GM12878 (cell line): ENCODE measurements around the gene RFFL. TPM values are rescaled to one million over a fixed set of nuclear protein-coding genes. Genes with fewer than 3 reads are reported as not detected.

Experiments used
- BACH1 ChIP-seq: fragments of 450-650 bp; IDR thresholded peaks from 2 replicates; pipeline ENCODE4 v1.6.1; 2017; ENCODE audit warnings: mild to moderate bottlenecking, borderline replicate concordance
- E2F8 ChIP-seq: fragments of 450-650 bp; IDR thresholded peaks from 2 replicates; pipeline ENCODE4 v1.6.1; 2018; ENCODE audit warnings: mild to moderate bottlenecking, low read depth, moderate library complexity; ENCODE audit not compliant: partially characterized antibody
- EGR1 ChIP-seq, 2 experiments: IDR thresholded peaks; 1 replicate in 1 of 2; 2 replicates in 1 of 2; pipeline ENCODE4 v1.6.1; 2011 to 2012; ENCODE audit warnings: low read depth in 2 of 2, low read length in 2 of 2, borderline replicate concordance in 1 of 2, mild to moderate bottlenecking in 1 of 2, moderate library complexity in 1 of 2
- GABPA ChIP-seq: IDR thresholded peaks from 2 replicates; pipeline ENCODE4 v1.6.1; 2014; ENCODE audit warnings: antibody characterized with exemption, low read depth, mild to moderate bottlenecking, inconsistent platforms
- HCFC1 ChIP-seq: fragments of 150-350 bp; IDR thresholded peaks from 2 replicates; pipeline ENCODE4 v1.6.1; 2014; ENCODE audit warnings: low read length
- KLF5 ChIP-seq: fragments of 450-650 bp; IDR thresholded peaks from 2 replicates; pipeline ENCODE4 v1.6.1; 2014; ENCODE audit warnings: mild to moderate bottlenecking; ENCODE audit not compliant: partially characterized antibody
- MTA3 ChIP-seq: IDR thresholded peaks from 2 replicates; pipeline ENCODE4 v1.6.1; 2012; ENCODE audit warnings: low read length, inconsistent platforms, borderline replicate concordance
- NR2F1 ChIP-seq: fragments of 450-650 bp; conservative IDR thresholded peaks from 2 replicates; pipeline ENCODE4 v1.6.1; 2017; ENCODE audit warnings: mild to moderate bottlenecking
- PBX3 ChIP-seq: IDR thresholded peaks from 2 replicates; pipeline ENCODE4 v1.6.1; 2011; ENCODE audit warnings: mild to moderate bottlenecking, low read depth, low read length, moderate library complexity; ENCODE audit not compliant: insufficient replicate concordance
- PML ChIP-seq: IDR thresholded peaks from 2 replicates; pipeline ENCODE4 v1.6.1; 2012; ENCODE audit warnings: low read length, inconsistent platforms
- POU2F2 ChIP-seq: IDR thresholded peaks from 3 replicates; pipeline ENCODE4 v1.6.1; 2011; ENCODE audit warnings: low read depth, mild to moderate bottlenecking, low read length, borderline replicate concordance
- RAD21 ChIP-seq: IDR thresholded peaks from 2 replicates; pipeline ENCODE4 v1.6.1; 2011; ENCODE audit warnings: mild to moderate bottlenecking, low read depth, low read length, moderate library complexity; ENCODE audit not compliant: insufficient read depth
- RB1 ChIP-seq: fragments of 450-650 bp; formaldehyde crosslinking; IDR thresholded peaks from 2 replicates; pipeline ENCODE4 v1.6.1; 2017; ENCODE audit warnings: mild to moderate bottlenecking, borderline replicate concordance
- YY1 ChIP-seq: IDR thresholded peaks from 2 replicates; pipeline ENCODE4 v1.6.1; 2011; ENCODE audit warnings: low read depth, mild to moderate bottlenecking, low read length
- ZBTB11 ChIP-seq: fragments of 450-650 bp; formaldehyde crosslinking; IDR thresholded peaks from 2 replicates; pipeline ENCODE4 v1.5.0; 2022; ENCODE audit warnings: mild to moderate bottlenecking, missing genetic modification characterization
- polyA plus RNA-seq, 11 experiments: library from polyadenylated mRNA; depleted of rRNA in 4 of 11; unstranded in 6 of 11; stranded (reverse) in 5 of 11; fragments of >200 nt; fragmentation: Nextera tagmentation in 4 of 11; fragmentation: Illumina TruSeq in 1 of 11; extraction: Ambion mirVana in 4 of 11; extraction: Trizol in 1 of 11; gene quantifications; 1 replicate in 1 of 11; 2 replicates in 10 of 11; pipeline versions ENCODE4 v1.2.1 to v1.2.3, GENCODE V29; 2011 to 2016; ENCODE audit warnings: inconsistent platforms in 2 of 11, missing spikeins in 2 of 11, low read depth in 1 of 11
- total RNA-seq, 4 experiments: library from RNA; depleted of rRNA in 3 of 4; stranded (reverse); fragments of >200 nt in 3 of 4; fragmentation: Illumina TruSeq in 1 of 4; extraction: Trizol in 1 of 4; gene quantifications; 2 replicates each; pipeline versions ENCODE4 v1.2.1 to v1.2.3, GENCODE V29; 2013 to 2021
- TF ChIP-seq, protein P1 (sequence below): fragments of 450-650 bp; IDR thresholded peaks from 2 replicates; pipeline ENCODE4 v1.6.1; 2017; ENCODE audit warnings: mild to moderate bottlenecking, low read depth, inconsistent platforms; ENCODE audit not compliant: poor library complexity, severe bottlenecking

RFFL gene
- total and polyA plus RNA-seq, 10 of the 15 experiments (the other 5 are each of a cell fraction or from before 2014, with no cell fraction given), result 4.7 to 56.1 (median 26.9) TPM

GRCh38 chr17:35088881-35089585, 25.5 kb upstream of the RFFL start (continued):
- TF ChIP-seq PBX3 (no peak), MTA3 (0 out of 2 replicates have a peak, but pooled peaks have one; percentile 49), EGR1 (IDR thresholded peaks at IDR 0.05; ENCODE audit: borderline replicate concordance in 1 of 2, low read depth in 2 of 2, low read length in 2 of 2) (peak in 1 of 2 experiments; percentile 48; a peak in 2 of 3 replicates), YY1 (peak; percentile 87), E2F8 (no peak), BACH1 (peak; percentile 88; the same call in 1 of the 2 replicates), KLF5 (peak; percentile 4), RAD21 (peak; percentile 73), PML (no peak), HCFC1 (no peak; the same call in 1 of the 2 replicates), ZBTB11 (CRISPR knock-in tag) (no peak), POU2F2 (0 out of 3 replicates have a peak, but pooled peaks have one; percentile 58), RB1 (peak; percentile 68; the same call in 1 of the 2 replicates), NR2F1 (peak; percentile 44), GABPA (no peak)
- TF ChIP-seq, protein P1, sequence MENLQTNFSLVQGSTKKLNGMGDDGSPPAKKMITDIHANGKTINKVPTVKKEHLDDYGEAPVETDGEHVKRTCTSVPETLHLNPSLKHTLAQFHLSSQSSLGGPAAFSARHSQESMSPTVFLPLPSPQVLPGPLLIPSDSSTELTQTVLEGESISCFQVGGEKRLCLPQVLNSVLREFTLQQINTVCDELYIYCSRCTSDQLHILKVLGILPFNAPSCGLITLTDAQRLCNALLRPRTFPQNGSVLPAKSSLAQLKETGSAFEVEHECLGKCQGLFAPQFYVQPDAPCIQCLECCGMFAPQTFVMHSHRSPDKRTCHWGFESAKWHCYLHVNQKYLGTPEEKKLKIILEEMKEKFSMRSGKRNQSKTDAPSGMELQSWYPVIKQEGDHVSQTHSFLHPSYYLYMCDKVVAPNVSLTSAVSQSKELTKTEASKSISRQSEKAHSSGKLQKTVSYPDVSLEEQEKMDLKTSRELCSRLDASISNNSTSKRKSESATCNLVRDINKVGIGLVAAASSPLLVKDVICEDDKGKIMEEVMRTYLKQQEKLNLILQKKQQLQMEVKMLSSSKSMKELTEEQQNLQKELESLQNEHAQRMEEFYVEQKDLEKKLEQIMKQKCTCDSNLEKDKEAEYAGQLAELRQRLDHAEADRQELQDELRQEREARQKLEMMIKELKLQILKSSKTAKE, result no peak
